ENCODE results near the gene FUT6.
"Not testable (repeated sequence)": the region's sequence is repeated elsewhere in the genome, so short reads cannot be mapped to it uniquely, and the experiment has no call there.

FUT6 gene

GRCh38 chr19:5850189-5850588 lies 10.7 kb upstream of the FUT6 start:
- H3K36me3 ChIP-seq: no peaks in the 10 kb centered on the region
- H3K4me3 ChIP-seq: no peak overlapping the region
- TF ChIP-seq CTCF (IDR thresholded peaks at IDR 0.05): no peak
- no peaks in the 10 kb centered on the region for H3K9me3 ChIP-seq
- no peak for DNase-seq
- intact Hi-C loops (cut with DNase I; ENCODE audit: low total_unique reads): no loop called here
- H3K27ac ChIP-seq: no peak overlapping the region
- peaks cover 0 to 11% of the 10 kb centered on the region in 2 donors for H3K27me3 ChIP-seq
- H3K4me1 ChIP-seq: peaks cover 0 to 4% (median 0%) of the 10 kb centered on the region in 4 donors

- H3K36me3 ChIP-seq; H3K9me3 ChIP-seq; DNase-seq; H3K27ac ChIP-seq; H3K4me3 ChIP-seq; H3K4me1 ChIP-seq; intact Hi-C loops (cut with DNase I; ENCODE audit: low total_unique reads): not testable (repeated sequence)
- H3K27me3 ChIP-seq: peaks cover 0 to 18% of the 10 kb centered on the region in 2 donors
Observed at GRCh38 chr19:5848621-5849020, 9.1 kb upstream of the FUT6 start.

GRCh38 chr19:5847846-5848245 lies 8.3 kb upstream of the FUT6 start:
- H3K9me3 ChIP-seq; H3K36me3 ChIP-seq; DNase-seq; H3K27ac ChIP-seq; H3K4me1 ChIP-seq; intact Hi-C loops (cut with DNase I; ENCODE audit: low total_unique reads); H3K4me3 ChIP-seq: not testable (repeated sequence)
- H3K27me3 ChIP-seq: peaks cover 0 to 25% of the 10 kb centered on the region in 2 donors

GRCh38 chr19:5844456-5845433 lies 5.2 kb upstream of the FUT6 start:
- Histone ChIP-seq H3K4me3 (no peak overlapping the region), H3K27ac (no peak overlapping the region), H3K4me1 (no peaks in the 10 kb centered on the region), H3K27me3 (peaks cover 0 to 40% of the 10 kb centered on the region in 2 donors), H3K36me3 (no peaks in the 10 kb centered on the region), H3K9me3 (no peaks in the 10 kb centered on the region)
- no peak for TF ChIP-seq CTCF (IDR thresholded peaks at IDR 0.05)
- intact Hi-C loops (cut with DNase I; ENCODE audit: low total_unique reads): no loop called here
- no peak for DNase-seq

GRCh38 chr19:5843295-5843927 lies 3.9 kb upstream of the FUT6 start:
- no peak overlapping the region for H3K4me3 ChIP-seq
- H3K27me3 ChIP-seq: peaks cover 0 to 53% of the 10 kb centered on the region in 2 donors
- intact Hi-C loops (cut with DNase I; ENCODE audit: low total_unique reads): no loop called here
- no peaks in the 10 kb centered on the region for H3K4me1 ChIP-seq
- DNase-seq: no peak
- no peaks in the 10 kb centered on the region for H3K9me3 ChIP-seq
- no peaks in the 10 kb centered on the region for H3K36me3 ChIP-seq
- TF ChIP-seq CTCF (IDR thresholded peaks at IDR 0.05): no peak
- no peak overlapping the region for H3K27ac ChIP-seq

GRCh38 chr19:5841735-5842111 lies 2.2 kb upstream of the FUT6 start:
- H3K27me3 ChIP-seq: peaks cover 0 to 61% of the 10 kb centered on the region in 2 donors
- H3K27ac ChIP-seq; H3K9me3 ChIP-seq; H3K4me1 ChIP-seq; intact Hi-C loops (cut with DNase I; ENCODE audit: low total_unique reads); DNase-seq; H3K36me3 ChIP-seq; H3K4me3 ChIP-seq: not testable (repeated sequence)
